Osteocyte (in vitro differentiated cells): Measurements from ENCODE around the gene ITGB7. TPM values are rescaled to one million over a fixed set of nuclear protein-coding genes. Genes with fewer than 3 reads are reported as not detected.
"Not testable (repeated sequence)": the region's sequence is repeated elsewhere in the genome, so short reads cannot be mapped to it uniquely, and the experiment has no call there.

Experiments used
- DNase-seq: peaks from one replicate; pipeline ENCODE4 v3.0.0; 2021; ENCODE audit warnings: mixed read lengths; ENCODE audit not compliant: unreplicated experiment; ENCODE audit errors: extremely low spot score
- H3K27ac Mint-ChIP-seq: one replicate; pipeline ENCODE4 v1.8.0; 2021; ENCODE audit warnings: mild to moderate bottlenecking, mixed read lengths; ENCODE audit not compliant: unreplicated experiment
- H3K27me3 Mint-ChIP-seq: one replicate; pipeline ENCODE4 v1.8.0; 2021; ENCODE audit warnings: mixed read lengths; ENCODE audit not compliant: unreplicated experiment
- H3K36me3 Mint-ChIP-seq: one replicate; pipeline ENCODE4 v1.8.0; 2021; ENCODE audit warnings: mixed read lengths; ENCODE audit not compliant: unreplicated experiment
- H3K4me1 Mint-ChIP-seq: one replicate; pipeline ENCODE4 v1.8.0; 2021; ENCODE audit warnings: mixed read lengths; ENCODE audit not compliant: unreplicated experiment
- H3K4me3 Mint-ChIP-seq: one replicate; pipeline ENCODE4 v1.8.0; 2021; ENCODE audit warnings: mild to moderate bottlenecking, moderate library complexity, mixed read lengths; ENCODE audit not compliant: unreplicated experiment
- H3K9me3 Mint-ChIP-seq: one replicate; pipeline ENCODE4 v1.8.0; 2021; ENCODE audit warnings: mixed read lengths; ENCODE audit not compliant: unreplicated experiment
- CTCF ChIP-seq: fragments of 200-600 bp; sonication (generic); IDR thresholded peaks from 2 replicates; pipeline ENCODE4 v1.5.0; 2021; ENCODE audit warnings: antibody characterized with exemption, mild to moderate bottlenecking, moderate library complexity
- total RNA-seq: library from RNA; stranded (reverse); gene quantifications from 2 replicates; pipeline ENCODE4 v1.2.1, GENCODE V29; 2021

ITGB7 gene
- total RNA-seq, 1 donor from 2014 or later, result 0.83 TPM

GRCh38 chr12:53205747-53206419, 1.2 kb downstream of the ITGB7 start:
- Mint-ChIP-seq H3K4me3 (no peak overlapping the region), H3K4me1 (peaks cover 20% of the 10 kb centered on the region), H3K27ac (peak overlapping the region; percentile 61), H3K36me3 (peaks cover 8% of the 10 kb centered on the region), H3K9me3 (no peaks in the 10 kb centered on the region), H3K27me3 (no peaks in the 10 kb centered on the region)
- no peak for DNase-seq
- TF ChIP-seq CTCF, result no peak

- Mint-ChIP-seq H3K4me1 (peaks cover 20% of the 10 kb centered on the region), H3K36me3 (peaks cover 2% of the 10 kb centered on the region), H3K4me3 (no peak overlapping the region), H3K27ac (no peak overlapping the region), H3K27me3 (no peaks in the 10 kb centered on the region), H3K9me3 (no peaks in the 10 kb centered on the region)
- DNase-seq, result no peak
- no peak for TF ChIP-seq CTCF
These were observed 2.7 kb downstream of the ITGB7 start for GRCh38 chr12:53204351-53204750.

GRCh38 chr12:53202316-53202715, 4.7 kb downstream of the ITGB7 start:
- DNase-seq, H3K36me3 Mint-ChIP-seq, H3K27ac Mint-ChIP-seq, H3K27me3 Mint-ChIP-seq, H3K9me3 Mint-ChIP-seq, H3K4me3 Mint-ChIP-seq: not testable (repeated sequence)
- peaks cover 17% of the 10 kb centered on the region for H3K4me1 Mint-ChIP-seq

- no peaks in the 10 kb centered on the region for H3K36me3 Mint-ChIP-seq
- no peak overlapping the region for H3K4me3 Mint-ChIP-seq
- no peak overlapping the region for H3K27ac Mint-ChIP-seq
- no peak for DNase-seq
- no peaks in the 10 kb centered on the region for H3K9me3 Mint-ChIP-seq
- H3K27me3 Mint-ChIP-seq, result peaks cover 4% of the 10 kb centered on the region
- TF ChIP-seq CTCF, result no peak
- H3K4me1 Mint-ChIP-seq, result peaks cover 16% of the 10 kb centered on the region
These were observed 5.4 kb downstream of the ITGB7 start for GRCh38 chr12:53201639-53202038.

- H3K36me3 Mint-ChIP-seq, result no peaks in the 10 kb centered on the region
- H3K4me1 Mint-ChIP-seq, result peaks cover 11% of the 10 kb centered on the region
- H3K27me3 Mint-ChIP-seq, result peaks cover 4% of the 10 kb centered on the region
- H3K27ac Mint-ChIP-seq, result no peak overlapping the region
- TF ChIP-seq CTCF, result no peak
- no peaks in the 10 kb centered on the region for H3K9me3 Mint-ChIP-seq
- DNase-seq, result no peak
- no peak overlapping the region for H3K4me3 Mint-ChIP-seq
These were observed 5.9 kb downstream of the ITGB7 start for GRCh38 chr12:53201177-53201541.
